B cell (primary cell): Measurements from ENCODE around the gene CADM2. TPM values are rescaled to one million over a fixed set of nuclear protein-coding genes. Genes with fewer than 3 reads are reported as not detected.

Experiments used
- ATAC-seq: fragments of 200-7000 bp; cut with Tn5 transposase; one replicate; pipeline ENCODE4 v1.10.0; 2021; ENCODE audit warnings: low read depth, mild to moderate bottlenecking, moderate number of reproducible peaks, moderate library complexity
- CTCF ChIA-PET: fragments of 350-600 bp; sonication (Branson Sonifier 250); formaldehyde crosslinking; loops from one replicate; lab custom pipeline; 2021; ENCODE audit warnings: antibody characterized with exemption, inconsistent platforms; lab: Charles Lee
- POLR2A ChIA-PET: fragments of 350-600 bp; sonication (Branson Sonifier 250); formaldehyde crosslinking; loops from one replicate; lab custom pipeline; 2021; ENCODE audit warnings: antibody characterized with exemption; lab: Charles Lee
- DNase-seq: peaks from one replicate; pipeline ENCODE4 v3.0.0; 2013
- H2AFZ ChIP-seq: 2 replicates; pipeline ENCODE4 v1.6.1; 2012; ENCODE audit warnings: mild to moderate bottlenecking, low read depth, low read length; ENCODE audit not compliant: insufficient read depth, poor library complexity, severe bottlenecking
- H3K27ac ChIP-seq, 2 donors: 1 replicate in 1 of 2; 2 replicates in 1 of 2; pipeline ENCODE4 v1.5.1; 2012 to 2013; ENCODE audit warnings: low read length in 2 of 2, mild to moderate bottlenecking in 2 of 2, moderate library complexity in 1 of 2
- H3K27me3 ChIP-seq, 4 experiments: fragments of 200-600 bp in 1 of 4; sonication (generic) in 1 of 4; replicated peaks in 1 of 4; 1 replicate in 2 of 4; 2 replicates in 2 of 4; pipeline versions ENCODE4 v1.6.1 to v1.7.0; 2013 to 2016; ENCODE audit warnings: low read length in 3 of 4, mild to moderate bottlenecking in 2 of 4, mixed read lengths in 1 of 4, moderate library complexity in 1 of 4; ENCODE audit not compliant: insufficient read depth in 4 of 4, control insufficient read depth in 3 of 4; ENCODE audit errors: control extremely low read depth in 1 of 4
- H3K36me3 ChIP-seq, 2 experiments: replicated peaks in 1 of 2; 1 replicate in 1 of 2; 2 replicates in 1 of 2; pipeline versions ENCODE4 v1.6.1 to v1.7.1; 2013; ENCODE audit warnings: low read length in 1 of 2; ENCODE audit not compliant: insufficient read depth in 2 of 2, control insufficient read depth in 1 of 2; ENCODE audit errors: control extremely low read depth in 1 of 2, extremely low read depth in 1 of 2
- H3K4me1 ChIP-seq, 2 donors: fragments of 200-600 bp in 1 of 2; sonication (generic) in 1 of 2; 1 replicate in 1 of 2; 2 replicates in 1 of 2; pipeline versions ENCODE4 v1.5.1 to v1.6.1; 2013 to 2017; ENCODE audit warnings: low read length in 2 of 2; ENCODE audit not compliant: control insufficient read depth in 2 of 2, insufficient read depth in 2 of 2
- H3K4me2 ChIP-seq: replicated peaks from 2 replicates; pipeline ENCODE3; 2012; ENCODE audit warnings: mild to moderate bottlenecking, low read depth, low read length; ENCODE audit not compliant: poor library complexity, severe bottlenecking
- H3K4me3 ChIP-seq, 5 experiments: fragments of 200-600 bp in 1 of 5; sonication (generic) in 1 of 5; 1 replicate in 3 of 5; 2 replicates in 2 of 5; pipeline versions ENCODE4 v1.5.1 to v1.7.0; 2011 to 2016; ENCODE audit warnings: low read length in 4 of 5, mild to moderate bottlenecking in 4 of 5, low read depth in 2 of 5, control low read depth in 1 of 5, moderate library complexity in 1 of 5; ENCODE audit not compliant: insufficient read depth in 1 of 5; ENCODE audit errors: control extremely low read depth in 1 of 5, extremely low read depth in 1 of 5
- H3K79me2 ChIP-seq: fragments of 200-600 bp; sonication (generic); one replicate; pipeline ENCODE4 v1.6.0; 2016; ENCODE audit warnings: low read length; ENCODE audit not compliant: control insufficient read depth, insufficient read depth
- H3K9ac ChIP-seq: fragments of 200-600 bp; sonication (generic); 2 replicates; pipeline ENCODE4 v1.6.1; 2017; ENCODE audit warnings: mild to moderate bottlenecking, low read length, moderate library complexity
- H3K9me3 ChIP-seq, 3 donors: one replicate each; pipeline versions ENCODE4 v1.6.1 to v1.7.1; 2013; ENCODE audit warnings: low read length in 2 of 3; ENCODE audit not compliant: control insufficient read depth in 2 of 3, insufficient read depth in 1 of 3; ENCODE audit errors: control extremely low read depth in 1 of 3
- H4K20me1 ChIP-seq: 2 replicates; pipeline ENCODE4 v1.6.0; 2012; ENCODE audit warnings: mild to moderate bottlenecking, low read length; ENCODE audit not compliant: insufficient read depth, control insufficient read depth, poor library complexity, severe bottlenecking
- H3K27ac Mint-ChIP-seq: one replicate; pipeline ENCODE4 v1.8.0; 2021; ENCODE audit warnings: mixed read lengths
- H3K27me3 Mint-ChIP-seq: one replicate; pipeline ENCODE4 v1.8.0; 2021; ENCODE audit warnings: mixed read lengths
- H3K4me1 Mint-ChIP-seq: one replicate; pipeline ENCODE4 v1.8.0; 2021; ENCODE audit warnings: mixed read lengths
- H3K4me3 Mint-ChIP-seq: one replicate; pipeline ENCODE4 v1.8.0; 2021; ENCODE audit warnings: mixed read lengths
- H3K9me3 Mint-ChIP-seq: one replicate; pipeline ENCODE4 v1.8.0; 2022; ENCODE audit warnings: mixed read lengths; ENCODE audit not compliant: insufficient read depth
- CTCF ChIP-seq: fragments of 200-600 bp; IDR thresholded peaks from one replicate; pipeline ENCODE4 v1.8.0; 2022; ENCODE audit warnings: antibody characterized with exemption, mild to moderate bottlenecking
- EZH2 ChIP-seq: IDR thresholded peaks from 2 replicates; pipeline ENCODE4 v1.6.1; 2012; ENCODE audit warnings: borderline replicate concordance, low read depth, mild to moderate bottlenecking, moderate library complexity, low read length; ENCODE audit not compliant: insufficient read depth, poor library complexity, severe bottlenecking
- WGBS: methylation state at CpG from one replicate; pipeline ENCODE4 v1.1.5; 2013; ENCODE audit warnings: missing lambda C conversion rate; ENCODE audit not compliant: insufficient coverage; 5-methylcytosine and 5-hydroxymethylcytosine counted together
- intact Hi-C: fragments of 100-400 bp; cut with micrococcal nuclease; formaldehyde crosslinking; loops from one replicate; pipeline ENCODE4 v1.10.0; 2022
- polyA plus RNA-seq: library from polyadenylated mRNA; depleted of rRNA; stranded (reverse); fragments of >200 nt; gene quantifications from 2 replicates; pipeline ENCODE4 v1.2.3, GENCODE V29; 2012
- total RNA-seq, 2 donors: library from RNA; stranded (reverse); fragments of 120-200 nt in 1 of 2; gene quantifications; 1 replicate in 1 of 2; 2 replicates in 1 of 2; pipeline versions ENCODE4 v1.2.3 to v1.2.4, GENCODE V29; 2013 to 2022

The CADM2 gene
- total and polyA plus RNA-seq, 2 donors (not counting 1 experiment from before 2014, with no cell fraction given): 0.10 to 0.37 TPM

- intact Hi-C loops: no loop called here
- H2AFZ ChIP-seq: no peak overlapping the region
- no peaks in the 10 kb centered on the region for H3K36me3 ChIP-seq
- H3K4me3 ChIP-seq: no peak overlapping the region
- H3K79me2 ChIP-seq: no peaks in the 10 kb centered on the region
- no peak for ATAC-seq
- H3K4me3 Mint-ChIP-seq: no peak overlapping the region
- H3K4me1 ChIP-seq: no peaks in the 10 kb centered on the region
- H3K9ac ChIP-seq: no peak overlapping the region
- DNase-seq: no peak
- H3K27ac ChIP-seq: no peak overlapping the region
- no peaks in the 10 kb centered on the region for H3K27me3 ChIP-seq
- H3K27me3 Mint-ChIP-seq: no peaks in the 10 kb centered on the region
- no peak overlapping the region for H3K4me2 ChIP-seq
- peaks cover 8% of the 10 kb centered on the region for H3K9me3 Mint-ChIP-seq
- H3K27ac Mint-ChIP-seq: no peak overlapping the region
- H4K20me1 ChIP-seq: no peaks in the 10 kb centered on the region
- ChIA-PET CTCF (no interaction called here), POLR2A (no interaction called here)
- WGBS: no CpG with 5 or more reads among the region's 2 CpGs
- TF ChIP-seq EZH2 (no peak), CTCF (no peak)
- no peaks in the 10 kb centered on the region for H3K9me3 ChIP-seq
- no peaks in the 10 kb centered on the region for H3K4me1 Mint-ChIP-seq
Observed at GRCh38 chr3:85678713-85679112, 719.9 kb downstream of the CADM2 start.

- H3K4me1 ChIP-seq: no peaks in the 10 kb centered on the region
- no peaks in the 10 kb centered on the region for H3K4me1 Mint-ChIP-seq
- H3K4me2 ChIP-seq: no peak overlapping the region
- no peak for DNase-seq
- no peaks in the 10 kb centered on the region for H3K27me3 Mint-ChIP-seq
- H3K9ac ChIP-seq: no peak overlapping the region
- H3K27ac ChIP-seq: no peak overlapping the region
- CTCF ChIA-PET: no interaction called here
- TF ChIP-seq EZH2: no peak
- no peak for TF ChIP-seq CTCF
- no peaks in the 10 kb centered on the region for H3K79me2 ChIP-seq
- no peak overlapping the region for H3K27ac Mint-ChIP-seq
- H3K9me3 Mint-ChIP-seq: peaks cover 6% of the 10 kb centered on the region
- no peaks in the 10 kb centered on the region for H4K20me1 ChIP-seq
- H3K4me3 ChIP-seq: no peak overlapping the region
- intact Hi-C loops: no loop called here
- WGBS: no CpG with 5 or more reads among the region's 1 CpG
- H3K9me3 ChIP-seq: peaks cover 0 to 3% (median 0%) of the 10 kb centered on the region in 3 donors
- H2AFZ ChIP-seq: no peak overlapping the region
- no peaks in the 10 kb centered on the region for H3K36me3 ChIP-seq
- POLR2A ChIA-PET: no interaction called here
- ATAC-seq: no peak
- H3K27me3 ChIP-seq: no peaks in the 10 kb centered on the region
- no peak overlapping the region for H3K4me3 Mint-ChIP-seq
Observed at GRCh38 chr3:85681906-85682305, 723.1 kb downstream of the CADM2 start.
